HEK293 (cell line): ENCODE data around the gene CACNA1H.
"Not testable (repeated sequence)": the region's sequence is repeated elsewhere in the genome, so short reads cannot be mapped to it uniquely, and the experiment has no call there.

Experiments
- CTCF ChIA-PET: fragments of 350-600 bp; formaldehyde crosslinking; extraction: SDS; loops from one replicate; lab custom pipeline; 2021; ENCODE audit warnings: antibody characterized with exemption; lab: Yijun Ruan, JAX
- POLR2A ChIA-PET: fragments of 300-600 bp; formaldehyde crosslinking; extraction: SDS; loops from one replicate; lab custom pipeline; 2020; ENCODE audit warnings: antibody characterized with exemption, inconsistent platforms; lab: Yijun Ruan, JAX
- H3K27ac ChIP-seq: fragments of 200-500 bp; sonication (Bioruptor generic); 2 replicates; pipeline ENCODE4 v1.5.1; 2014; ENCODE audit warnings: low read depth, low read length, control low read depth, inconsistent platforms; ENCODE audit errors: extremely low read depth
- H3K36me3 ChIP-seq, 2 experiments: fragments of 200-500 bp in 1 of 2; sonication (Bioruptor generic) in 1 of 2; 1 replicate in 1 of 2; 2 replicates in 1 of 2; pipeline ENCODE4 v1.5.1; 2014 to 2017; ENCODE audit warnings: inconsistent platforms in 2 of 2, low read length in 2 of 2; ENCODE audit not compliant: control insufficient read depth in 2 of 2, insufficient read depth in 1 of 2
- H3K4me1 ChIP-seq: fragments of 200-500 bp; sonication (Bioruptor generic); 2 replicates; pipeline ENCODE4 v1.5.1; 2014; ENCODE audit warnings: mild to moderate bottlenecking, low read length, inconsistent platforms; ENCODE audit not compliant: control insufficient read depth, insufficient read depth
- H3K4me3 ChIP-seq: 2 replicates; pipeline ENCODE4 v1.5.1; 2011; ENCODE audit warnings: low read depth, mild to moderate bottlenecking, control low read depth, low read length, moderate library complexity
- H3K9me3 ChIP-seq: fragments of 200-500 bp; sonication (Bioruptor generic); 2 replicates; pipeline ENCODE4 v1.5.1; 2014; ENCODE audit warnings: low read depth, low read length, inconsistent platforms; ENCODE audit not compliant: control insufficient read depth, insufficient read depth
- GLIS2 ChIP-seq: fragments of 450-650 bp; formaldehyde crosslinking; IDR thresholded peaks from 2 replicates; pipeline ENCODE4 v1.5.1; 2016; ENCODE audit warnings: missing biosample characterization, missing genetic modification characterization
- HIC1 ChIP-seq: fragments of 450-650 bp; formaldehyde crosslinking; IDR thresholded peaks from 2 replicates; pipeline ENCODE4 v1.5.1; 2016; ENCODE audit warnings: missing biosample characterization, missing genetic modification characterization
- HOXA7 ChIP-seq: sonication (generic); formaldehyde crosslinking; IDR thresholded peaks from 2 replicates; pipeline ENCODE4 v1.8.1; 2022; ENCODE audit warnings: missing genetic modification reagents, borderline replicate concordance
- KLF1 ChIP-seq: fragments of 450-650 bp; formaldehyde crosslinking; IDR thresholded peaks from 2 replicates; pipeline ENCODE4 v1.5.1; 2016; ENCODE audit warnings: missing biosample characterization, missing genetic modification characterization
- RBAK ChIP-seq: fragments of 450-650 bp; formaldehyde crosslinking; IDR thresholded peaks from 2 replicates; pipeline ENCODE4 v1.5.1; 2016; ENCODE audit warnings: missing biosample characterization, missing genetic modification characterization
- REST ChIP-seq: fragments of 450-650 bp; formaldehyde crosslinking; IDR thresholded peaks from 2 replicates; pipeline ENCODE4 v1.5.1; 2016; ENCODE audit warnings: missing biosample characterization, missing genetic modification characterization
- SCRT2 ChIP-seq: fragments of 450-650 bp; formaldehyde crosslinking; IDR thresholded peaks from 2 replicates; pipeline ENCODE4 v1.5.1; 2016; ENCODE audit warnings: missing biosample characterization, missing genetic modification characterization
- ZNF146 ChIP-seq: fragments of 450-650 bp; formaldehyde crosslinking; IDR thresholded peaks from 2 replicates; pipeline ENCODE4 v1.5.1; 2016; ENCODE audit warnings: missing biosample characterization, missing genetic modification characterization
- ZNF341 ChIP-seq: fragments of 450-650 bp; formaldehyde crosslinking; IDR thresholded peaks from 2 replicates; pipeline ENCODE4; 2016; ENCODE audit warnings: low read depth, missing biosample characterization, missing genetic modification characterization
- ZNF394 ChIP-seq: fragments of 450-650 bp; formaldehyde crosslinking; IDR thresholded peaks from 2 replicates; pipeline ENCODE4 v1.5.1; 2016; ENCODE audit warnings: missing biosample characterization, missing genetic modification characterization, mild to moderate bottlenecking, moderate library complexity, borderline replicate concordance
- ZNF544 ChIP-seq: fragments of 450-650 bp; formaldehyde crosslinking; IDR thresholded peaks from 2 replicates; pipeline ENCODE4 v1.5.0; 2017; ENCODE audit warnings: missing biosample characterization, missing genetic modification characterization
- ZNF600 ChIP-seq: fragments of 450-650 bp; formaldehyde crosslinking; IDR thresholded peaks from 2 replicates; pipeline ENCODE4 v1.5.1; 2016; ENCODE audit warnings: missing biosample characterization, missing genetic modification characterization
- ZXDB ChIP-seq: fragments of 450-650 bp; formaldehyde crosslinking; IDR thresholded peaks from 2 replicates; pipeline ENCODE4 v1.5.1; 2016; ENCODE audit warnings: missing biosample characterization, missing genetic modification characterization
- TF ChIP-seq, protein P1 (sequence below): fragments of 450-650 bp; formaldehyde crosslinking; IDR thresholded peaks from 2 replicates; pipeline ENCODE4 v1.5.1; 2016; ENCODE audit warnings: missing biosample characterization, missing genetic modification characterization, low read depth
- TF ChIP-seq, protein P2 (sequence below): sonication (generic); formaldehyde crosslinking; IDR thresholded peaks from 2 replicates; pipeline ENCODE4 v1.8.1; 2022; ENCODE audit warnings: mild to moderate bottlenecking, moderate library complexity, missing genetic modification reagents

CACNA1H gene

DNA sequence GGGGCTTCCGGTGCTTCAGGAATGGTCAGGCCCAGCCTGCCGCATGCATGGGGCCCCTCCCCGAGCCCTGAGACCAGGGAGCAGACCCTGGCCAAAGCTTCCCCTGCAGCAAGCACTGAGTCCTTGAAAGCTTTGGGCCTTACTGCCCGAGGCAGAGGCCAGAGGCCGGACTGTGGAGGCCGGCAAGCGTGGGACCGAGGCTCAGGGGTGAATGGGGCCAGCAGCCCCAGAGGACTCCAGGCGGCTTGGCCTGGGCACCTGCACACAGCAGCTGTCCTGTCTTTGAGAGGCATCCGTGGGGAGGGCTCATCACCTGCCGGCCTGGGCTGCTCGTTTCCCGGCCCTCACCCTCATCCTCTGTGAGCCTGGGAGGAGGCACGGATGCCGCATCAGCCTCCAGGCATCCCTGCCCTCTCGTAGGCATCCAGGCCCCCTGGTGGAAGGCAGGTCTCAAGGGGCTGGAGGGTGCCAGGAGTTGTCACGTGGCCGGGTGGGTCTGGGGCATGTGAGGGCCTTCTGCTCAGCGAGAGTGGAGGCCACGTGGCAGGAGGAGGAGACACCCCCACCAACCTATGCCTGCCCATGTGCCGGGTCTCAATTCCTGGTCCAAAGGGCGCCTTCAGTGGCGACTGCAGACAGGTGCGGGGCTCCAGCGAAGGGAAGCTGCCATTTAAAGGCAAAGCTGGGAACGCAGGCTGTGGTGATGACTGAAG lies 31.4 kb downstream of the CACNA1H start:
- H3K36me3 ChIP-seq, result no peaks in the 10 kb centered on the region

DNA sequence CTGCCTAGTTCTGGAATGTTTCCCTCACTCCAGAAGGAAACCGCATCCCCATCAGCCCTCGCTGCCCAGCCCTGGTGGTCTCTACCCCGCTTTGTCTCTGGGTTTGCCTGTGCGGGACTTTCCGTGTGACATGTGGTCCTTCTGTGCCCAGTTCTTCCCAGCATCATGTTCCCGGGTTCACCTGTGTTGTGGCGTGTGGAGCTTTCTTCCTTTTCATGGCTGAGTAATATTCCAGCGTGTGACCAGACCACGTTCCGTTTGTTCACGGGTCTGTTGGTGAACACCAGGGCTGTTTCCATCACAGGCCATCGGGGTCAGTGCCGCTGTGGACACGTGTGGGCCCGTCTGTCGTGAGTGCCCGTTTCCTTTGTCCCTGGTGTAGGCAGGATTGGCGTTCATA lies 32.1 kb downstream of the CACNA1H start:
- no peak overlapping the region for H3K4me3 ChIP-seq
- TF ChIP-seq ZNF394, result no peak
- TF ChIP-seq ZNF146 (tag by site-specific recombination), result peak; percentile 99
- TF ChIP-seq, all 188 proteins: peak for 1
- Histone ChIP-seq H3K9me3 (no peaks in the 10 kb centered on the region), H3K4me1 (peaks cover 3% of the 10 kb centered on the region; the same call in 1 of the 2 replicates), H3K36me3 (no peaks in the 10 kb centered on the region), H3K27ac (no peak overlapping the region)
- POLR2A ChIA-PET, result no interaction called here
- CTCF ChIA-PET, result interaction anchor here (0.7 to 1.2 kb wide), 2 partner anchors 8 to 422 kb away, joined by 3 read pairs; no protein-coding TSS in a partner anchor

More for the DNA sequence above, 31.4 kb downstream of the CACNA1H start:
- TF ChIP-seq HOXA7 (CRISPR knock-in tag), result no peak
- TF ChIP-seq, protein P1, sequence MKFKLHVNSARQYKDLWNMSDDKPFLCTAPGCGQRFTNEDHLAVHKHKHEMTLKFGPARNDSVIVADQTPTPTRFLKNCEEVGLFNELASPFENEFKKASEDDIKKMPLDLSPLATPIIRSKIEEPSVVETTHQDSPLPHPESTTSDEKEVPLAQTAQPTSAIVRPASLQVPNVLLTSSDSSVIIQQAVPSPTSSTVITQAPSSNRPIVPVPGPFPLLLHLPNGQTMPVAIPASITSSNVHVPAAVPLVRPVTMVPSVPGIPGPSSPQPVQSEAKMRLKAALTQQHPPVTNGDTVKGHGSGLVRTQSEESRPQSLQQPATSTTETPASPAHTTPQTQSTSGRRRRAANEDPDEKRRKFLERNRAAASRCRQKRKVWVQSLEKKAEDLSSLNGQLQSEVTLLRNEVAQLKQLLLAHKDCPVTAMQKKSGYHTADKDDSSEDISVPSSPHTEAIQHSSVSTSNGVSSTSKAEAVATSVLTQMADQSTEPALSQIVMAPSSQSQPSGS (tag by site-specific recombination), result no peak
- peak; percentile 60 for TF ChIP-seq ZNF341 (tag by site-specific recombination)
- Histone ChIP-seq H3K9me3 (no peaks in the 10 kb centered on the region), H3K4me3 (no peak overlapping the region), H3K27ac (no peak overlapping the region), H3K4me1 (peaks cover 3% of the 10 kb centered on the region; the same call in 1 of the 2 replicates)
- ChIA-PET CTCF (interaction anchor here (0.6 to 1.2 kb wide), 5 partner anchors 9 to 423 kb away, joined by 3 to 5 read pairs (median 3); no protein-coding TSS in a partner anchor), POLR2A (no interaction called here)

- H3K4me3 ChIP-seq, H3K27ac ChIP-seq, H3K4me1 ChIP-seq, H3K9me3 ChIP-seq, POLR2A ChIA-PET, H3K36me3 ChIP-seq, CTCF ChIA-PET: not testable (repeated sequence)
Observed at GRCh38 chr16:1185460-1186207, 32.7 kb downstream of the CACNA1H start.

GRCh38 chr16:1188432-1189189 lies 35.7 kb downstream of the CACNA1H start:
- Histone ChIP-seq H3K36me3 (no peaks in the 10 kb centered on the region), H3K27ac (no peak overlapping the region), H3K4me3 (no peak overlapping the region), H3K4me1 (no peaks in the 10 kb centered on the region), H3K9me3 (no peaks in the 10 kb centered on the region)
- ChIA-PET POLR2A (no interaction called here), CTCF (interaction anchor here (0.6 kb wide), 1 partner anchor 52 kb away, joined by 3 read pairs; no protein-coding TSS in a partner anchor)
- TF ChIP-seq KLF1 (tag by site-specific recombination) (0 out of 2 replicates have a peak, but pooled peaks have one; percentile 13), SCRT2 (tag by site-specific recombination) (peak; percentile 79), ZNF544 (tag by site-specific recombination) (no peak), ZNF600 (tag by site-specific recombination) (0 out of 2 replicates have a peak, but pooled peaks have one; percentile 33), ZXDB (tag by site-specific recombination) (peak; percentile 54; the same call in 1 of the 2 replicates), HIC1 (tag by site-specific recombination) (peak; percentile 74; the same call in 1 of the 2 replicates), RBAK (tag by site-specific recombination) (no peak), REST (tag by site-specific recombination) (peak; percentile 99), GLIS2 (tag by site-specific recombination) (peak; percentile 34; the same call in 1 of the 2 replicates)
- TF ChIP-seq, protein P2, sequence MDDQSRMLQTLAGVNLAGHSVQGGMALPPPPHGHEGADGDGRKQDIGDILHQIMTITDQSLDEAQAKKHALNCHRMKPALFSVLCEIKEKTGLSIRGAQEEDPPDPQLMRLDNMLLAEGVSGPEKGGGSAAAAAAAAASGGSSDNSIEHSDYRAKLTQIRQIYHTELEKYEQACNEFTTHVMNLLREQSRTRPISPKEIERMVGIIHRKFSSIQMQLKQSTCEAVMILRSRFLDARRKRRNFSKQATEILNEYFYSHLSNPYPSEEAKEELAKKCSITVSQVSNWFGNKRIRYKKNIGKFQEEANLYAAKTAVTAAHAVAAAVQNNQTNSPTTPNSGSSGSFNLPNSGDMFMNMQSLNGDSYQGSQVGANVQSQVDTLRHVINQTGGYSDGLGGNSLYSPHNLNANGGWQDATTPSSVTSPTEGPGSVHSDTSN (CRISPR knock-in tag), result peak; percentile 67; the same call in 1 of the 2 replicates
